NCI-H187 (cell line): ENCODE data around the gene MCAT.

Source experiments
- DNase-seq, 2 experiments: peaks; one replicate each; lab custom pipeline; 2025; lab: John Stamatoyannopoulos, UW

Gene MCAT

GRCh38 chr22:43142880-43143562 lies at the start of gene MCAT:
MCAT (minus strand) TSS chr22:43143398; CDS start chr22:43143348, 50 bp downstream.
- DNase-seq: peak in 1 of 2 experiments; percentile 45

- DNase-seq: no peak
Measured at GRCh38 chr22:43191831-43192230, 48.6 kb upstream of the MCAT start.

- no peak for DNase-seq
Measured at GRCh38 chr22:43188829-43189545, 45.8 kb upstream of the MCAT start.

- peak; percentile 72 to 75 for DNase-seq
Measured at GRCh38 chr22:43187171-43188099, 44.2 kb upstream of the MCAT start.

- no peak for DNase-seq
Measured at GRCh38 chr22:43186272-43187170, 43.3 kb upstream of the MCAT start, which contains the start of gene TTLL12. TTLL12 (minus strand) TSS chr22:43187134; CDS start chr22:43187069, 65 bp downstream.

- peak in 1 of 2 experiments; percentile 8 for DNase-seq
Measured at GRCh38 chr22:43185860-43186261, 42.7 kb upstream of the MCAT start.

- no peak for DNase-seq
Measured at GRCh38 chr22:43183496-43184277, 40.5 kb upstream of the MCAT start.

- DNase-seq: no peak
Measured at GRCh38 chr22:43182726-43183125, 39.5 kb upstream of the MCAT start.

- no peak for DNase-seq
Measured at GRCh38 chr22:43182118-43182517, 38.9 kb upstream of the MCAT start.

GRCh38 chr22:43181321-43182076 lies 38.3 kb upstream of the MCAT start:
- DNase-seq: no peak

- DNase-seq: no peak
Measured at GRCh38 chr22:43180670-43181069, 37.5 kb upstream of the MCAT start.

- no peak for DNase-seq
Measured at GRCh38 chr22:43179911-43180195, 36.7 kb upstream of the MCAT start.

- no peak for DNase-seq
Measured at GRCh38 chr22:43179146-43179910, 36.1 kb upstream of the MCAT start.

GRCh38 chr22:43177479-43177878 lies 34.3 kb upstream of the MCAT start:
- DNase-seq: no peak

GRCh38 chr22:43176090-43176489 lies 32.9 kb upstream of the MCAT start:
- no peak for DNase-seq

GRCh38 chr22:43174941-43175531 lies 31.8 kb upstream of the MCAT start:
- no peak for DNase-seq

- DNase-seq: no peak
Measured at GRCh38 chr22:43173976-43174720, 30.9 kb upstream of the MCAT start.

- DNase-seq: no peak
Measured at GRCh38 chr22:43173566-43173965, 30.4 kb upstream of the MCAT start.
